Karpas-422 (cell line): ENCODE data around the gene LAPTM5. TPM values are rescaled to one million over a fixed set of nuclear protein-coding genes. Genes with fewer than 3 reads are reported as not detected.

Source experiments
- DNase-seq: peaks from one replicate; pipeline ENCODE4 v3.0.0-alpha.2; 2015
- H2AFZ ChIP-seq: fragments of 200-600 bp; sonication (generic); 2 replicates; pipeline ENCODE4 v1.6.1; 2014; ENCODE audit warnings: antibody characterized with exemption, low read length, mixed read lengths
- H3K27ac ChIP-seq: fragments of 200-600 bp; sonication (generic); 2 replicates; pipeline ENCODE4 v1.5.1; 2014; ENCODE audit warnings: mild to moderate bottlenecking, low read length, moderate library complexity
- H3K27me3 ChIP-seq: fragments of 200-600 bp; sonication (generic); 2 replicates; pipeline ENCODE4 v1.6.1; 2014; ENCODE audit warnings: low read length, mixed read lengths
- H3K36me3 ChIP-seq: fragments of 200-600 bp; sonication (generic); 2 replicates; pipeline ENCODE4 v1.6.1; 2014; ENCODE audit warnings: low read length, mixed read lengths; ENCODE audit not compliant: insufficient read depth
- H3K4me1 ChIP-seq: fragments of 200-600 bp; sonication (generic); 2 replicates; pipeline ENCODE4 v1.6.1; 2014; ENCODE audit warnings: mild to moderate bottlenecking, low read length, mixed read lengths
- H3K4me2 ChIP-seq: fragments of 200-600 bp; sonication (generic); 2 replicates; pipeline ENCODE4 v1.6.1; 2014; ENCODE audit warnings: low read length, low read depth, mild to moderate bottlenecking; ENCODE audit not compliant: poor library complexity, severe bottlenecking
- H3K4me3 ChIP-seq: fragments of 200-600 bp; sonication (generic); 2 replicates; pipeline ENCODE4 v1.5.1; 2014; ENCODE audit warnings: mild to moderate bottlenecking, antibody characterized with exemption, low read length, mixed read lengths
- H3K79me2 ChIP-seq: fragments of 200-600 bp; sonication (generic); 2 replicates; pipeline ENCODE4 v1.6.1; 2014; ENCODE audit warnings: mild to moderate bottlenecking, low read length, mixed read lengths
- H3K9ac ChIP-seq: fragments of 200-600 bp; sonication (generic); 2 replicates; pipeline ENCODE4 v1.6.0; 2014; ENCODE audit warnings: low read length
- H3K9me2 ChIP-seq: fragments of 200-600 bp; sonication (generic), shearing (Covaris generic); replicated peaks from 2 replicates; pipeline ENCODE4 v1.6.0; 2014; ENCODE audit warnings: mild to moderate bottlenecking, low read length, moderate library complexity; ENCODE audit not compliant: insufficient read depth
- H3K9me3 ChIP-seq: fragments of 300-700, 200-600 bp; sonication (generic); 2 replicates; pipeline ENCODE4 v1.6.1; 2014; ENCODE audit warnings: low read length, mixed read lengths
- H4K20me1 ChIP-seq: fragments of 200-600 bp; sonication (generic); 2 replicates; pipeline ENCODE4 v1.6.1; 2014; ENCODE audit warnings: mild to moderate bottlenecking, antibody characterized with exemption, low read length, low read depth; ENCODE audit not compliant: insufficient read depth
- total RNA-seq: library from RNA; depleted of rRNA; stranded (reverse); fragments of >200 nt; shearing (Covaris generic); gene quantifications from 2 replicates; pipeline ENCODE4 v1.2.3, GENCODE V29; 2014; ENCODE audit warnings: low replicate concordance

The LAPTM5 gene
- total RNA-seq, 1 experiment from 2014 or later, result 184 TPM

DNA sequence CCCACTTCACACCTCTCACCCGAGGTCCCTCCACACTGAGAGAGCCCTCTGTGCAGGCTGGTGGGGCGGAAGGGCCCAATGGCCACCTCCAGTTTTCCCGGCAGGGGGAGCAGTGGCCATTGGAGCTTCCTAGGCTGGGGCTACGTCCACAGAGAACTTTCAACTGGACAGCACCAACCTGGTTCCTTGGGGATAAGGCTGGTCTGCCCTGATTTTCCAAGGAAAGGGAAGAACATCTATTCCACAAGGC, 20.3 kb upstream of the LAPTM5 start:
- Histone ChIP-seq H3K4me3 (no peak overlapping the region), H3K27me3 (no peaks in the 10 kb centered on the region), H3K4me2 (no peak overlapping the region), H3K9me3 (no peaks in the 10 kb centered on the region), H3K27ac (no peak overlapping the region), H4K20me1 (no peaks in the 10 kb centered on the region; the same call in 1 of the 2 replicates), H3K79me2 (no peaks in the 10 kb centered on the region), H3K9ac (no peak overlapping the region), H2AFZ (no peak overlapping the region), H3K9me2 (no peaks in the 10 kb centered on the region), H3K4me1 (peaks cover 29% of the 10 kb centered on the region), H3K36me3 (no peaks in the 10 kb centered on the region)
- no peak for DNase-seq

DNA sequence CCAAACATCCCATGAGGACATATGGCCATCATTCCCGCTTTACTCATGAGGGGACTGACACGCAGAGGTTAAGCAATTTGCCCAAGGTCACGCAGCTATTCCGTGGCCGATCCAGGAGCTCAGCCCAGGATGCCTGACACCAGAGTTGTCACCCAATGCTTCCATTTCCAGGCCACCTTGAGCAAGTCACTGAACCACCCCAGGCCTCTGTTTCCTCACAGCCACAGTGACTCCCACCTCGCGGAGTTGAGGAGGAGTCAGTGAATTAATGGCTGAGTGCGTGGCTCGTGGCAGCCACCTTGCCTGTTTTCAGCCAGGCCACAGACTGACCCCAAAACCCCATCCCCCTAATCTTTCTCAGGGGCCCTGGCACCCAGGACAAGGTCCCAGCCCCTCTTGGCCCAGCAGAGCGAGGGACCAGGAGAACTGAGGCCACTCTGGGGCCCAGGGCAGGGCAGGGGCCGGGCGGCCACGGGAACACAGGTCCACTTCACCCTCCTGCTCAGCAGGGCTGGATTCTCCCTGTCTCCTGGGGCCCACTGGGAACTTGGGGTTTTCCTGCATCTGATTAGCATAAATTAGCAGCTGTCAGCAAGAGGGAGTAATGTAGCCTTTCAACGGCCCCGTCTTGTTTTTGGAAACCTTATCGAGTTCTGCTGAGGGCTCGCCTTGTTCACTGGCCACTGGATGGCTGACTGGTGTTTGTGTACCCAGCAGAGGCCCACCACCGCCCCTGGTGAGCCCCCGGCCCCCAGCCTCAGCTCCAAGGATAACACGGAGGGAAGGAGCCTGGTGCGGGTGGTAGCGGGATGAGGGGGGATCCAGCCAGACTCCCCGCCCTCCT, 19.7 kb upstream of the LAPTM5 start:
- Histone ChIP-seq H3K27me3 (no peaks in the 10 kb centered on the region), H3K4me3 (no peak overlapping the region), H3K36me3 (no peaks in the 10 kb centered on the region), H3K9me2 (no peaks in the 10 kb centered on the region), H3K79me2 (no peaks in the 10 kb centered on the region), H3K9ac (no peak overlapping the region), H3K9me3 (no peaks in the 10 kb centered on the region), H3K4me1 (peaks cover 24% of the 10 kb centered on the region), H3K4me2 (no peak overlapping the region), H4K20me1 (no peaks in the 10 kb centered on the region; the same call in 1 of the 2 replicates), H3K27ac (no peak overlapping the region), H2AFZ (no peak overlapping the region)
- DNase-seq, result no peak

- no peaks in the 10 kb centered on the region for H3K9me3 ChIP-seq
- H3K9ac ChIP-seq, result no peak overlapping the region
- no peaks in the 10 kb centered on the region for H3K27me3 ChIP-seq
- no peaks in the 10 kb centered on the region for H3K79me2 ChIP-seq
- no peak for DNase-seq
- no peaks in the 10 kb centered on the region for H3K36me3 ChIP-seq
- no peak overlapping the region for H3K27ac ChIP-seq
- no peaks in the 10 kb centered on the region for H3K9me2 ChIP-seq
- no peaks in the 10 kb centered on the region; the same call in 1 of the 2 replicates for H4K20me1 ChIP-seq
- no peak overlapping the region for H3K4me2 ChIP-seq
- H3K4me3 ChIP-seq, result no peak overlapping the region
- peaks cover 24% of the 10 kb centered on the region for H3K4me1 ChIP-seq
- H2AFZ ChIP-seq, result no peak overlapping the region
These were observed 18.8 kb upstream of the LAPTM5 start for GRCh38 chr1:30776097-30777059.

DNA sequence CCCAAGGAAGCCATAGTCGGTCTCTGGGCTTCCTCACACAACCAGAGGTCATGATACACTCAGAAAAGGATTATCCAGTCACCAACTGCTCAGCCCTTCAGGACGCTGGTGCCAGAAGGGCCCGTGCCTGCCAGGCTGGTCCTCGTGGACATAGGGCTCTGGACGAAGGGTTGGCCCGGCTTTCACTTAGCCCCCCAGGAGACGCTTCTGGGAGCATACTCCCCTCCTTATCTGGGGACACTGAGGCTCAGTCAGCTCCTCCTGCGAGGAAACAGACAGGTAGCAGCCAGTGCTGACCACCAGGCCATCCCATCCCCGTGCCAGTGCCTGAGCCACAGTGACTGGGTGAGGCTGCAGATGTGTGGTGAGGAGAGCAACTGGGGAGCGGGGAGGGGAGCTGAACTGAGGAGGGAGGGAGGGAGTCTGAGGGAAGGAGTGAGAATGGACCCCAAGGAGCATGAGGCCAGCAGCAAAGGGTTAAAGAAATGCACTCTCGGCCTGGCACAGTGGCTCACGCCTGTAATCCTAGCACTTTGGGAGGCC, 17.9 kb upstream of the LAPTM5 start:
- no peak overlapping the region for H2AFZ ChIP-seq
- no peaks in the 10 kb centered on the region for H3K79me2 ChIP-seq
- no peaks in the 10 kb centered on the region for H3K36me3 ChIP-seq
- H3K27me3 ChIP-seq, result no peaks in the 10 kb centered on the region
- H3K4me1 ChIP-seq, result peaks cover 21% of the 10 kb centered on the region
- H3K4me3 ChIP-seq, result no peak overlapping the region
- no peak overlapping the region for H3K27ac ChIP-seq
- no peak overlapping the region for H3K4me2 ChIP-seq
- DNase-seq, result no peak
- no peaks in the 10 kb centered on the region for H3K9me3 ChIP-seq
- no peaks in the 10 kb centered on the region for H3K9me2 ChIP-seq
- H4K20me1 ChIP-seq, result no peaks in the 10 kb centered on the region; the same call in 1 of the 2 replicates
- no peak overlapping the region for H3K9ac ChIP-seq

- no peak for DNase-seq
- Histone ChIP-seq H4K20me1 (no peaks in the 10 kb centered on the region; the same call in 1 of the 2 replicates), H3K27ac (no peak overlapping the region), H3K36me3 (no peaks in the 10 kb centered on the region), H3K9me2 (no peaks in the 10 kb centered on the region), H3K4me2 (no peak overlapping the region), H2AFZ (no peak overlapping the region), H3K27me3 (no peaks in the 10 kb centered on the region), H3K4me1 (peaks cover 14% of the 10 kb centered on the region), H3K9ac (no peak overlapping the region), H3K9me3 (no peaks in the 10 kb centered on the region), H3K79me2 (no peaks in the 10 kb centered on the region), H3K4me3 (no peak overlapping the region)
These were observed 17.2 kb upstream of the LAPTM5 start for GRCh38 chr1:30774550-30775432.

- no peak overlapping the region for H3K27ac ChIP-seq
- no peaks in the 10 kb centered on the region for H3K79me2 ChIP-seq
- no peak for DNase-seq
- H3K9ac ChIP-seq, result no peak overlapping the region
- no peaks in the 10 kb centered on the region for H3K27me3 ChIP-seq
- H3K9me3 ChIP-seq, result no peaks in the 10 kb centered on the region
- no peak overlapping the region for H3K4me2 ChIP-seq
- H2AFZ ChIP-seq, result no peak overlapping the region
- no peaks in the 10 kb centered on the region; the same call in 1 of the 2 replicates for H4K20me1 ChIP-seq
- peaks cover 6% of the 10 kb centered on the region for H3K4me1 ChIP-seq
- no peaks in the 10 kb centered on the region for H3K9me2 ChIP-seq
- H3K36me3 ChIP-seq, result no peaks in the 10 kb centered on the region
- no peak overlapping the region for H3K4me3 ChIP-seq
These were observed 16.3 kb upstream of the LAPTM5 start for GRCh38 chr1:30773722-30774358.

DNA sequence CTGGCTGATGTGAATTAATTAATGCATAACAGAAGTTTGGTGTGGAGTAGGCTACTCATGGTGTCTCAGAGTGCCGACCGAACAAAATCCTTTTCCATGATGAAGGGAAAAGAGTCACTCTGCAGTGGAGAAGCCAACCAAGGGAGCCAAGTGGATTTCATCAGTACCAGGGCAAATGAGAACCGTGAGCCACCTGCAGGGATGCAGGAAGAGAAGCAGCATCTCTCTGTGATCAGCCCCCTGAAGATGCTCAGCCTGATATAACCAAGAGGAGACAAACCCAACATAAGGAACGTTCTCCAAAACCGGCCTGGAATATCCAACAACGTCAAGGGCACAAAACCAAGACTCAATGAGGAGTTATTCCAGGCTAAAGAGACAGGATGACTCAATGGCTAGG, 13.4 kb upstream of the LAPTM5 start:
- no peak overlapping the region for H3K4me3 ChIP-seq
- H2AFZ ChIP-seq, result no peak overlapping the region

More for the DNA sequence above, 13.4 kb upstream of the LAPTM5 start:
- H3K27me3 ChIP-seq, result no peaks in the 10 kb centered on the region
- no peaks in the 10 kb centered on the region for H3K79me2 ChIP-seq
- no peak overlapping the region for H3K9ac ChIP-seq
- H3K4me2 ChIP-seq, result no peak overlapping the region
- H3K27ac ChIP-seq, result no peak overlapping the region
- no peaks in the 10 kb centered on the region for H3K9me2 ChIP-seq
- H3K36me3 ChIP-seq, result no peaks in the 10 kb centered on the region
- no peak for DNase-seq
- no peaks in the 10 kb centered on the region for H3K4me1 ChIP-seq
- no peaks in the 10 kb centered on the region for H3K9me3 ChIP-seq
- H4K20me1 ChIP-seq, result no peaks in the 10 kb centered on the region
